ENCODE results near the gene FAM47E. TPM values are rescaled to one million over a fixed set of nuclear protein-coding genes. Genes with fewer than 3 reads are reported as not detected.
A peak's percentile ranks its signal among the peaks of the same experiment; 100 is the strongest.

Gene FAM47E
- polyA plus RNA-seq, 4 donors: 1.8 to 24.7 (median 5.3) TPM

DNA sequence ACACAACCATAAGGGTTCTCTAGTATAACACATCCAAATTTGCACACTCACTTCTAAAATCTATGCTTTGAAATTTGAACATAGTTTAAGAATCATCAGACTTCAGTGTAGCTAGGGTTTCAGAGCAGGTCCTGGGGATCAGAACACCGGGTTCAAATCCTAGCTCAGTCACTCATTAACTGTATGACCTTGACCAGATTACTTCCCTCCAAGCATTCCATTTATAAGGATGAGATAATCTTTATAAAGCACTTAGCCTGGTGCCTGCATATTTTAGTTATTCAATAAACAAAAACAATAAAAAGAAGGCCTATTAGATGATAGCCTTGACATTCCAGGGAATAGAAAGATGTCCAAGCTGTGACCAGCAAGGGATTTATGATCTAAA, 50.2 kb downstream of the FAM47E start:
- peak; percentile 40 to 59 for DNase-seq
- H3K36me3 ChIP-seq (ENCODE audit: control insufficient read depth in 3 of 3, insufficient read depth in 2 of 3, low read depth in 1 of 3, low read length in 3 of 3): no peaks in the 10 kb centered on the region
- no peak for FAIRE-seq
- 13 to 50% (median 26%) methylated on average over 1 of the region's 1 CpG for WGBS, 3 donors
- peaks cover 3 to 27% (median 10%) of the 10 kb centered on the region in 3 donors for H3K4me1 ChIP-seq (ENCODE audit: control insufficient read depth in 3 of 3, insufficient read depth in 2 of 3, low read depth in 1 of 3, low read length in 2 of 3)
- H3K27ac ChIP-seq (ENCODE audit: low read depth in 1 of 3, low read length in 2 of 3): peak overlapping the region in 2 of 3 donors; percentile 58 to 79
- H3K9me3 ChIP-seq (ENCODE audit: control insufficient read depth in 2 of 2, insufficient read depth in 1 of 2, low read depth in 1 of 2, low read length in 1 of 2): peaks cover 0 to 6% of the 10 kb centered on the region in 2 donors
- H3K27me3 ChIP-seq (ENCODE audit: control insufficient read depth in 3 of 3, insufficient read depth in 3 of 3, low read length in 3 of 3): no peaks in the 10 kb centered on the region
- no peak overlapping the region for H3K4me3 ChIP-seq (ENCODE audit: low read depth in 1 of 3, low read length in 3 of 3)

DNA sequence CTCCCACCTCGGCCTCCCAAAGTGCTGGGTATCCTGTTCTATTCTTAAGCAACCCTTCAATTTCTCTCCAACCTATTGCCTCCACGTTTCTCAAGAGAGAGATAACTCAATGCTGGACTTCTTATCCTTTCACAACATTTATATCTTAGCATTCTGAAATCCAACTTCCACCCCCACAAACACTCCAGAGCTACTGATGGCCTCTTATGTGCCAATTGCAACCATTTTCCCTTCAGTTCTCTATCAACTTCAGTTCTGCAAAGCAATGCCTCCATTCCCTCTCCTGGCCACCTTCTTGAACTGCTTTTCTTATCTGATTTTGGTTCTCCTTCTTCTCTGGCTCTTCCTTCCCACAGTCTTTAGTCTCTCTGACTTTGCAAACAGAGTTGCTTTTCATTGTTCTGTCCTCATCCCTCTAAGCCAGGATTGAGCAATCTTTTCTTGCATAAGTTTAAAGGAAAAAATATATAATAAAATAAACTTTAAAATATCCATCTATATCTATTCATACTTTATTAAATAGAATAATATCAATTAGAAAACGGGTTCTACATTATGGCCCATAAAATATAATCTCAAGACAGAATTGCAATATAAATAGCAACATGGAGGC, 51.4 kb downstream of the FAM47E start:
- Histone ChIP-seq H3K36me3 (ENCODE audit: control insufficient read depth in 3 of 3, insufficient read depth in 2 of 3, low read depth in 1 of 3, low read length in 3 of 3) (no peaks in the 10 kb centered on the region), H3K4me1 (ENCODE audit: control insufficient read depth in 3 of 3, insufficient read depth in 2 of 3, low read depth in 1 of 3, low read length in 2 of 3) (peaks cover 3 to 30% (median 10%) of the 10 kb centered on the region in 3 donors), H3K27me3 (ENCODE audit: control insufficient read depth in 3 of 3, insufficient read depth in 3 of 3, low read length in 3 of 3) (no peaks in the 10 kb centered on the region), H3K27ac (ENCODE audit: low read depth in 1 of 3, low read length in 2 of 3) (no peak overlapping the region), H3K4me3 (ENCODE audit: low read depth in 1 of 3, low read length in 3 of 3) (no peak overlapping the region), H3K9me3 (ENCODE audit: control insufficient read depth in 2 of 2, insufficient read depth in 1 of 2, low read depth in 1 of 2, low read length in 1 of 2) (peaks cover 0 to 6% of the 10 kb centered on the region in 2 donors)
- DNase-seq: no peak
- no peak for FAIRE-seq
- WGBS, 3 donors: 80 to 85% (median 82%) methylated on average over 3 of the region's 3 CpGs

DNA sequence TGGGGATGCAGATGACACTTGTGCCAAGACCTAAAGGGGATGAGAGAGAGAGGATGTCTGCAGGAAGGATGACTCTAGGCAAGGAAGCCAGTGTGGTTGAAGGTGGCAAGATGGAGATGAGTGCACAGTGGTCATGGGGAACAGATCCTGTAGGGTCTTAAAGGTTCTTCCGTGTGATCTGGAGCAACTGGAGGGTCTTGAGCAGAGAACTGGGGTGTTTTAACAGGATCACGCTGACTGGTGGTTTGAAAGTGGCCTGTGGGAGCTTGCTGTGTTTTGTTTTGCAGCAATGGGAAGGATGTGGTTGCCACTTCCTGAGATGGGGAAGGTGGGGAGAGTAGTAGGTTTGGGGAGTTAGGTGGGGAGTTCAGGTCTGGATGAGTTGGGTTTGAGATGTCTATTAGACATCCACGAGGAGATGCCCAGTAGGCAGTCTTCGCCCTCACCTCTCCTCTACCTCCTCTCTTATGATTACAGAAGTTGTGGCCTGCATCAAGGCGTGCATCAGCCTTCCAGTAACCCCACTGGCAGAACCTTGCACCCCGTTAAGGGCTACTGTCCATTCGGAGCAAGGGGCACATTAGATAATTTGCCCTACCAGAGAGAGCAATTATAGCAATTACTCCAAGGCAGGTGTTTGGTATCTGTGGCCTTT, 53.6 kb downstream of the FAM47E start:
- WGBS, 3 donors: 67 to 68% (median 67%) methylated on average over 7 of the region's 7 CpGs
- H3K27ac ChIP-seq (ENCODE audit: low read depth in 1 of 3, low read length in 2 of 3): peak overlapping the region in 1 of 3 donors; percentile 97
- no peaks in the 10 kb centered on the region for H3K9me3 ChIP-seq (ENCODE audit: control insufficient read depth in 2 of 2, insufficient read depth in 1 of 2, low read depth in 1 of 2, low read length in 1 of 2)
- peaks cover 6 to 50% (median 10%) of the 10 kb centered on the region in 3 donors for H3K4me1 ChIP-seq (ENCODE audit: control insufficient read depth in 3 of 3, insufficient read depth in 2 of 3, low read depth in 1 of 3, low read length in 2 of 3)
- FAIRE-seq (no peak), DNase-seq (no peak)
- H3K36me3 ChIP-seq (ENCODE audit: control insufficient read depth in 3 of 3, insufficient read depth in 2 of 3, low read depth in 1 of 3, low read length in 3 of 3): peaks cover 0 to 4% (median 0%) of the 10 kb centered on the region in 3 donors
- H3K27me3 ChIP-seq (ENCODE audit: control insufficient read depth in 3 of 3, insufficient read depth in 3 of 3, low read length in 3 of 3): no peaks in the 10 kb centered on the region
- H3K4me3 ChIP-seq (ENCODE audit: low read depth in 1 of 3, low read length in 3 of 3): peak overlapping the region in 1 of 3 donors; percentile 91

DNA sequence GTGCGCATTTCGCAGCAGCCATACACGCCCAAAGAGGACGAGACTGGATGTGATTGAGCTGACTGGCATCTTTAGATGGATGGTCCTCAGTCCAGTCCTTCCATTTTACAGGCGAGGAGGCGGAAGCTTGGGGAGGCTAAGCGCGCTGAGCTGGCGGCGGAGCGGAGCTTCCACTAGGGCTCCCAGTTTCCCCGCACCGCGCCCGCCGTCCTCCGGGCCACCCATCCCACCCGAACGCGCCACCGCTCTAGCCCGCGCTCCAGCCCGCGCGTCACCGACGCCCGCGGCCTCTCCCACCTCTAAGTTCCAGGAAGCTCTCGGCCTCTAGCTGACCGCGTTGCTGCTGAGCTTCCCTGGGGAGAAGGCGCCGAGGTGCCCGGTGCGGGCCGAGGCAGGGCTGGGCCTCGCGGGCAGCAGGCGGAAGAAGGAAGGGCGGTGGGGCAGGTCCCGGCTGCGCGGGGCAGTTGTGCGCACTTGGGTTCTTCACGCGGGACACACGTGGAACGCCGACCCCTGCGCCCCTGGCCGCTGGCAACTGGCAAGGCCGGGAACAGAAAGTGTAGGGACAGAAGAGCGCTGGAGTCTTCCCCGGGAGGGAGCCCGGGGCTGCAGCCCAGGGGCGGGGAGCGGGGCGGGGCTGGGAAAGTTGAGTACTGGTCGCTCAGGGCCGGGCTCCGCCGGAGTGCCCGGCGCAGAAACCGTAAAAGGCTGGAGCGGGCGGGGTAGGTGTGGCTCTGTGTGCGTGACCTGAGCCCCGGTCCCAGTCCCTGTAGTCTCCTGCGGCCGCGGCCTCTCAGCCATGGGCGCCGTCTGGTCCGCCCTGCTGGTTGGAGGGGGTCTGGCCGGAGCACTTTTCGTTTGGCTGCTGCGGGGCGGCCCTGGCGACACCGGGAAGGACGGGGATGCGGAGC, 54.7 kb downstream of the FAM47E start, which contains the start of gene STBD1:
STBD1 (plus strand) TSS at position 763 of the 911 bp plus-strand sequence; CDS start at position 800, 37 bp downstream.
- H3K9me3 ChIP-seq (ENCODE audit: control insufficient read depth in 2 of 2, insufficient read depth in 1 of 2, low read depth in 1 of 2, low read length in 1 of 2): no peaks in the 10 kb centered on the region
- FAIRE-seq (no peak), DNase-seq (peak; percentile 78 to 91)
- peaks cover 6 to 47% (median 10%) of the 10 kb centered on the region in 3 donors for H3K4me1 ChIP-seq (ENCODE audit: control insufficient read depth in 3 of 3, insufficient read depth in 2 of 3, low read depth in 1 of 3, low read length in 2 of 3)
- H3K36me3 ChIP-seq (ENCODE audit: control insufficient read depth in 3 of 3, insufficient read depth in 2 of 3, low read depth in 1 of 3, low read length in 3 of 3): peaks cover 0 to 7% (median 0%) of the 10 kb centered on the region in 3 donors
- WGBS, 3 donors: 0 to 1% (median 1%) methylated on average over 73 to 85 of the region's 85 CpGs
- H3K27ac ChIP-seq (ENCODE audit: low read depth in 1 of 3, low read length in 2 of 3): peak within 1 kb of the TSS; percentile 65 to 97 (median 85)
- peak within 1 kb of the TSS; percentile 56 to 91 (median 75) for H3K4me3 ChIP-seq (ENCODE audit: low read depth in 1 of 3, low read length in 3 of 3)
- H3K27me3 ChIP-seq (ENCODE audit: control insufficient read depth in 3 of 3, insufficient read depth in 3 of 3, low read length in 3 of 3): no peaks in the 10 kb centered on the region

DNA sequence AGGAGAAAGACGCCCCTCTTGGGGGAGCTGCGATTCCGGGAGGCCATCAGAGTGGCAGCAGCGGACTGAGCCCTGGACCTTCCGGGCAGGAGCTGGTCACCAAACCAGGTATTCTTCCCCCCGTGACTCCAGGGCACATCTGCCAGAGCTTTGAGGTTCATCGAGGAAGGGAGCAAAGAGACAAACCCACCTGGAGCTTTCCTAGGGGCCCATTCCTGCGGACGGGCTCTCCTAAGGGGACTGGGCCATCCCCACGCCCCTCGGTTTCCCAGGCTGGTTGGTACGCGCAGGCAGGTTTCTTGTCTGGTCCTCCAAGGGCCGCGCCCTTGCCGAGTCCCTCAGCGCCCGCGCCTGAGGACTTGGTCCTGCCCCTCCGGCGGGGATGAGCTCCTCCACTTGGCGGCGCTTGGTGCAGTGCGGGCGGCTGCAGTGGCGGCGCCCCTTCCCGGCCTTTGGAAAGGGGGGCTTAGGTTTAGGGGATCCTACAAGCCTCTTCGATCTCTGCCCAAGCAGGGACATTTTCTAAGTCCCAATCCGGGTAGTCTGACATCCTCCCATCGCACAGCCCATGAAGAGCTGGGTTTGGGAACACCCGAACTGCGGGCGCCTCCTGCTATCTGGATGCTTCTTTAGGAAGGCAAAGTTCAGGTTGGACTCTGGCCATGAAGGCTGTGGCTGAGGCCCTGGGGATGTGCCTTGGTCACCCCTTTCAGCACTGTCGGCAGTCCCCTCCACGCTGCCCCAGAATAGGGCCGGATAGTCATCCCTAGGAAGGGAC, 55.5 kb downstream of the FAM47E start:
- Histone ChIP-seq H3K4me1 (ENCODE audit: control insufficient read depth in 3 of 3, insufficient read depth in 2 of 3, low read depth in 1 of 3, low read length in 2 of 3) (peaks cover 5 to 44% (median 5%) of the 10 kb centered on the region in 3 donors), H3K36me3 (ENCODE audit: control insufficient read depth in 3 of 3, insufficient read depth in 2 of 3, low read depth in 1 of 3, low read length in 3 of 3) (peaks cover 0 to 10% (median 0%) of the 10 kb centered on the region in 3 donors), H3K27ac (ENCODE audit: low read depth in 1 of 3, low read length in 2 of 3) (peak overlapping the region; percentile 65 to 97 (median 85)), H3K27me3 (ENCODE audit: control insufficient read depth in 3 of 3, insufficient read depth in 3 of 3, low read length in 3 of 3) (no peaks in the 10 kb centered on the region), H3K4me3 (ENCODE audit: low read depth in 1 of 3, low read length in 3 of 3) (peak overlapping the region; percentile 56 to 91 (median 75)), H3K9me3 (ENCODE audit: control insufficient read depth in 2 of 2, insufficient read depth in 1 of 2, low read depth in 1 of 2, low read length in 1 of 2) (no peaks in the 10 kb centered on the region)
- WGBS, 3 donors: 3 to 9% (median 6%) methylated on average over 35 to 37 of the region's 37 CpGs
- DNase-seq (peak; percentile 71 to 85), FAIRE-seq (no peak)

DNA sequence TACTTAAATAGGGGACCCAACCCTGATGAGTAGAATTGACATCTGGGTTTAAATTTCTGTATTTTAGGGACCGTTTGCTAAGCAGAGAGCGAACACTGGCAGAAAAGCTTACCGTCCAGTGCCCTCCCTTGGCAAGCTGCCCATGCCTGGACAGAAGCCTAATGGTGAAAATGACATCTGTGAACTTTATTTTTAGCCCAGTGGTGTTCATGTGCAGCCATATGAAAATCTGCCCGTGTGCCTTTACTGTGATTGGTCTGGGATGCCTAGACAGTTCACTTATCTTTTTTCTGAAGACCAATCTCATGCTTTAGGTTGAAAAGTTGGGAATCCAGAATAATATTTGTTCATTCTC, 56.1 kb downstream of the FAM47E start:
- FAIRE-seq: no peak
- DNase-seq: no peak
- H3K4me1 ChIP-seq (ENCODE audit: control insufficient read depth in 3 of 3, insufficient read depth in 2 of 3, low read depth in 1 of 3, low read length in 2 of 3): peaks cover 2 to 43% (median 3%) of the 10 kb centered on the region in 3 donors

DNA sequence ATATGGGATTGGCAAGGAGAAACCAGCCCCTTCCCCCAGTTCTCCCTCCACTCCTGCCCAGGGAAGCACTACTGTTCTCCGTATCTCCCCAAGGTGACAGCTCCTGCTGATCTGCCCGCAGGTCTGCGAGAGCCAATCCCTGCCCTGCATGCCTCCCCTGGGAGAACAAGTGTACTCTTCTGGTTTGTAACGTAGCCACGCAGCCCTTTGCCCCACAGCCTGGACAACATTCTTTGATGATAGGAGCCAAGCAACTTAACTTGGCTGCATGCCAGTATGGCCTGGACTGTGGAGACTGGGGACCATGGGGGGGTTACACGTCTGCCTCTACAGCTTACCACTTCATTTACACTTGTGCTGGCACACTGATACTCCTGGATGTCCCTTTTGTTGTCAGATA, 57.0 kb downstream of the FAM47E start:
- Histone ChIP-seq H3K27me3 (ENCODE audit: control insufficient read depth in 3 of 3, insufficient read depth in 3 of 3, low read length in 3 of 3) (no peaks in the 10 kb centered on the region), H3K4me3 (ENCODE audit: low read depth in 1 of 3, low read length in 3 of 3) (peak overlapping the region in 1 of 3 donors; percentile 91), H3K9me3 (ENCODE audit: control insufficient read depth in 2 of 2, insufficient read depth in 1 of 2, low read depth in 1 of 2, low read length in 1 of 2) (no peaks in the 10 kb centered on the region), H3K27ac (ENCODE audit: low read depth in 1 of 3, low read length in 2 of 3) (peak overlapping the region in 1 of 3 donors; percentile 60), H3K36me3 (ENCODE audit: control insufficient read depth in 3 of 3, insufficient read depth in 2 of 3, low read depth in 1 of 3, low read length in 3 of 3) (peaks cover 0 to 10% (median 0%) of the 10 kb centered on the region in 3 donors), H3K4me1 (ENCODE audit: control insufficient read depth in 3 of 3, insufficient read depth in 2 of 3, low read depth in 1 of 3, low read length in 2 of 3) (peaks cover 2 to 43% (median 3%) of the 10 kb centered on the region in 3 donors)
- FAIRE-seq (no peak), DNase-seq (peak; percentile 83 to 85)
- WGBS, 3 donors: 13 to 56% (median 34%) methylated on average over 6 of the region's 6 CpGs

More for the DNA sequence above, 56.1 kb downstream of the FAM47E start:
- 49 to 56% (median 54%) methylated on average over 4 of the region's 4 CpGs for WGBS, 3 donors
- Histone ChIP-seq H3K27me3 (ENCODE audit: control insufficient read depth in 3 of 3, insufficient read depth in 3 of 3, low read length in 3 of 3) (no peaks in the 10 kb centered on the region), H3K4me3 (ENCODE audit: low read depth in 1 of 3, low read length in 3 of 3) (peak overlapping the region; percentile 56 to 91 (median 75)), H3K9me3 (ENCODE audit: control insufficient read depth in 2 of 2, insufficient read depth in 1 of 2, low read depth in 1 of 2, low read length in 1 of 2) (no peaks in the 10 kb centered on the region), H3K36me3 (ENCODE audit: control insufficient read depth in 3 of 3, insufficient read depth in 2 of 3, low read depth in 1 of 3, low read length in 3 of 3) (peaks cover 0 to 10% (median 0%) of the 10 kb centered on the region in 3 donors), H3K27ac (ENCODE audit: low read depth in 1 of 3, low read length in 2 of 3) (peak overlapping the region in 1 of 3 donors; percentile 97)
